SK-N-SH (cell line): Measurements from ENCODE around the gene CHEK1. TPM values are rescaled to one million over a fixed set of nuclear protein-coding genes. Genes with fewer than 3 reads are reported as not detected.

ENCODE experiments used
- CTCF ChIA-PET: fragments of 300-600, 350-600 bp; formaldehyde crosslinking; extraction: SDS; loops from one replicate; lab custom pipeline; 2021; lab: Yijun Ruan, JAX
- POLR2A ChIA-PET: fragments of 350-600 bp; sonication (Branson Sonifier 250); formaldehyde crosslinking; extraction: SDS; loops from one replicate; lab custom pipeline; 2020; ENCODE audit warnings: antibody characterized with exemption, inconsistent platforms; lab: Yijun Ruan, JAX
- DNase-seq: peaks from one replicate; pipeline ENCODE4 v3.0.0; 2012
- H2AFZ ChIP-seq: fragments of 200-600 bp; sonication (generic); 2 replicates; pipeline ENCODE4 v1.8.1; 2016; ENCODE audit warnings: antibody characterized with exemption, mild to moderate bottlenecking, low read depth
- H3F3A ChIP-seq: fragments of 200-600 bp; sonication (generic); replicated peaks from 2 replicates; pipeline ENCODE3; 2016; ENCODE audit warnings: antibody characterized with exemption, mild to moderate bottlenecking; ENCODE audit not compliant: insufficient read depth
- H3K27ac ChIP-seq, 2 experiments: fragments of 200-500 bp in 1 of 2; fragments of 200-600 bp in 1 of 2; sonication (Bioruptor generic) in 1 of 2; sonication (generic), shearing (Covaris generic) in 1 of 2; 2 replicates each; pipeline versions ENCODE4 v1.5.1 to v1.6.1; 2014 to 2016; ENCODE audit warnings: low read depth in 2 of 2, inconsistent platforms in 1 of 2, low read length in 1 of 2, mild to moderate bottlenecking in 1 of 2, mixed read lengths in 1 of 2
- H3K27me3 ChIP-seq: fragments of 200-600 bp; sonication (generic), shearing (Covaris generic); 2 replicates; pipeline ENCODE4 v1.6.1; 2016; ENCODE audit warnings: mixed run types; ENCODE audit not compliant: insufficient read depth
- H3K36me3 ChIP-seq, 2 experiments: fragments of 200-500 bp in 1 of 2; fragments of 200-600 bp in 1 of 2; sonication (Bioruptor generic) in 1 of 2; sonication (generic) in 1 of 2; replicated peaks in 1 of 2; 2 replicates each; pipeline versions ENCODE3 to v1.5.1; 2014 to 2016; ENCODE audit warnings: low read length in 1 of 2, mild to moderate bottlenecking in 1 of 2; ENCODE audit not compliant: insufficient read depth in 2 of 2, control insufficient read depth in 1 of 2
- H3K4me1 ChIP-seq, 2 experiments: fragments of 200-500 bp in 1 of 2; fragments of 200-600 bp in 1 of 2; sonication (Bioruptor generic) in 1 of 2; sonication (generic), shearing (Covaris generic) in 1 of 2; 2 replicates each; pipeline versions ENCODE4 v1.5.1 to v1.6.1; 2014 to 2016; ENCODE audit warnings: low read depth in 1 of 2, low read length in 1 of 2, mixed run types in 1 of 2; ENCODE audit not compliant: insufficient read depth in 2 of 2, control insufficient read depth in 1 of 2
- H3K4me2 ChIP-seq: fragments of 200-600 bp; sonication (generic), shearing (Covaris generic); 2 replicates; pipeline ENCODE4 v1.6.1; 2017; ENCODE audit warnings: mixed run types
- H3K4me3 ChIP-seq, 2 experiments: fragments of 200-500 bp in 1 of 2; fragments of 200-600 bp in 1 of 2; sonication (Bioruptor generic) in 1 of 2; sonication (generic), shearing (Covaris generic) in 1 of 2; 2 replicates each; pipeline versions ENCODE4 v1.5.1 to v1.8.1; 2014 to 2016; ENCODE audit warnings: low read depth in 2 of 2, inconsistent platforms in 1 of 2, low read length in 1 of 2, mild to moderate bottlenecking in 1 of 2, mixed read lengths in 1 of 2, moderate library complexity in 1 of 2
- H3K79me2 ChIP-seq: fragments of 200-600 bp; sonication (generic); 2 replicates; pipeline ENCODE4 v1.8.1; 2017; ENCODE audit warnings: mild to moderate bottlenecking; ENCODE audit not compliant: insufficient read depth
- H3K9ac ChIP-seq: fragments of 200-600 bp; sonication (generic); 2 replicates; pipeline ENCODE4 v1.6.1; 2017; ENCODE audit warnings: mixed run types
- H3K9me2 ChIP-seq: fragments of 200-600 bp; sonication (generic); 2 replicates; pipeline ENCODE4 v1.6.1; 2017; ENCODE audit warnings: mixed run types
- H3K9me3 ChIP-seq: fragments of 200-600 bp; sonication (generic); 2 replicates; pipeline ENCODE4 v1.6.1; 2017; ENCODE audit warnings: mixed run types, mild to moderate bottlenecking, moderate library complexity
- H4K20me1 ChIP-seq: fragments of 200-600 bp; sonication (generic); 2 replicates; pipeline ENCODE4 v1.6.1; 2017; ENCODE audit warnings: mild to moderate bottlenecking, mixed run types; ENCODE audit not compliant: insufficient read depth
- CHD2 ChIP-seq: fragments of 150-350 bp; IDR thresholded peaks from 2 replicates; pipeline ENCODE4 v1.6.1; 2018; ENCODE audit warnings: low read length; ENCODE audit not compliant: partially characterized antibody
- CTCF ChIP-seq: fragments of 200-600 bp; sonication (generic); IDR thresholded peaks from 2 replicates; pipeline ENCODE4 v1.6.1; 2017; ENCODE audit warnings: antibody characterized with exemption, mild to moderate bottlenecking, moderate library complexity
- EZH2phosphoT487 ChIP-seq: fragments of 200-600 bp; sonication (generic); IDR thresholded peaks from 2 replicates; pipeline ENCODE4 v1.6.1; 2017; ENCODE audit warnings: low read depth, mixed run types, mild to moderate bottlenecking, antibody characterized with exemption, moderate library complexity, borderline replicate concordance
- FOSL2 ChIP-seq: IDR thresholded peaks from 2 replicates; pipeline ENCODE4 v1.4.0; 2012; ENCODE audit warnings: low read depth, mild to moderate bottlenecking, moderate library complexity, borderline replicate concordance
- FOXJ3 ChIP-seq: sonication (generic); formaldehyde crosslinking; IDR thresholded peaks from 2 replicates; pipeline ENCODE4 v1.5.1; 2020; ENCODE audit warnings: mild to moderate bottlenecking, missing genetic modification reagents
- FOXM1 ChIP-seq: IDR thresholded peaks from 2 replicates; pipeline ENCODE4 v1.4.0; 2012; ENCODE audit warnings: low read depth, mild to moderate bottlenecking
- IRF3 ChIP-seq: fragments of 150-350 bp; IDR thresholded peaks from 2 replicates; pipeline ENCODE4 v1.6.1; 2016; ENCODE audit warnings: mild to moderate bottlenecking, low read depth, low read length
- MEF2A ChIP-seq: IDR thresholded peaks from 2 replicates; pipeline ENCODE4 v1.4.0; 2012; ENCODE audit warnings: low read depth, borderline replicate concordance
- PBX3 ChIP-seq: IDR thresholded peaks from 2 replicates; pipeline ENCODE4; 2012
- POLR2AphosphoS5 ChIP-seq: IDR thresholded peaks from 2 replicates; pipeline ENCODE4 v1.6.1; 2012; ENCODE audit warnings: low read depth, low read length
- REST ChIP-seq: IDR thresholded peaks from 2 replicates; pipeline ENCODE4 v1.6.1; 2012; ENCODE audit warnings: mild to moderate bottlenecking, low read depth, low read length, moderate library complexity
- RXRA ChIP-seq: IDR thresholded peaks from 2 replicates; pipeline ENCODE4 v1.4.0; 2012; ENCODE audit warnings: low read depth, mild to moderate bottlenecking, borderline replicate concordance
- TCF12 ChIP-seq: IDR thresholded peaks from 2 replicates; pipeline ENCODE4 v1.4.0; 2012
- WGBS: methylation state at CpG from one replicate; pipeline ENCODE4 v1.1.6; 2017; ENCODE audit warnings: low lambda C conversion rate; 5-methylcytosine and 5-hydroxymethylcytosine counted together
- polyA plus RNA-seq, 3 experiments: library from polyadenylated mRNA; depleted of rRNA; stranded (reverse); fragments of >200 nt; gene quantifications; 2 replicates each; pipeline ENCODE4 v1.2.3, GENCODE V29; 2012
- TF ChIP-seq, protein P1 (sequence below): IDR thresholded peaks from 2 replicates; pipeline ENCODE4 v1.4.0; 2012; ENCODE audit warnings: low read depth, borderline replicate concordance

CHEK1 gene
- polyA plus RNA-seq, 1 of the 3 experiments (the other 2 are of a cell fraction) = 12.1 TPM

DNA sequence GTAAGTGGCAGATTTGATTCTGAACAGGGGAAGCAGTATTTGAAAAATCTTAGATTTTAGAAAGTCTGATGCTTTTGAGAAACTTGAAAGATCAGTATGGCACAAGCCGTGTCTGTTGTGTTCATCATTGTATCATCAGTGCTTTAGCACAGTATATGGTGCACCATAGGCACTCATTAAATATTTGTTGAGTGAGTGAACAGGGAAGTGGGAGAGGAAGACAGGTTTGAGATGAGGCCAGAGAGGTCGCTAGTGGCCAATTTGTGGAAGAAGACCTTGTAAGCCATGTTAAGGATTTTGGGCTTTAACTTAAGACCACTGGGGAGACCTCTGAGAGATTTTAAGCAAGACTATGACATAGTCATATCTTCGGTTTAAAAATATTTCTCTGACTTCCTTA, 12.9 kb downstream of the CHEK1 start:
- TF ChIP-seq EZH2phosphoT487 = no peak
- no peak for TF ChIP-seq CTCF
- TF ChIP-seq MEF2A = no peak
- TF ChIP-seq PBX3 = no peak
- TF ChIP-seq TCF12 = no peak

DNA sequence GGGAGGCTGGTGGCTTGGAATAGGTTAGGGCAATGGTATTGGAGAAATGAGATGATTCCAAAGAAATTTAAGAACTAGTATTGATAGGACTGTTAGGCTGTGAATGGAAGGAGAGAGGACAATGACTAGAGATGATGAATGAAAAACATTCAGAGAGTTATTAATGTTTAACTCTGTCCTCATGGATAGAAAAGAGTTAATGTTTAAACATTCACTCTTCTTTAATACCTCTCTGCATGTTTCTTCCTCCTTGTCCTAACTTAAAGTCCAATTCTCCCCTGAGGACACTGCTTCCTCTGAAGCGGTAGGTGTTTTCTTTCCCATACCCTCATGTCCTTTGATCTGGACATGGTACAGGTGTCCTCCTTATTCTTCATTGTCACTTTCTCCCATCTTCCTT, 13.4 kb downstream of the CHEK1 start:
- ChIA-PET CTCF (no interaction called here), POLR2A (no interaction called here)
- no peaks in the 10 kb centered on the region for H3K9me2 ChIP-seq
- 92% methylated on average over 1 of the region's 1 CpG for WGBS
- no peak overlapping the region for H3K27ac ChIP-seq
- peaks cover 58 to 59% of the 10 kb centered on the region in 2 experiments for H3K36me3 ChIP-seq
- H2AFZ ChIP-seq = no peak overlapping the region
- no peak overlapping the region for H3K9ac ChIP-seq
- no peak overlapping the region for H3K4me3 ChIP-seq
- no peaks in the 10 kb centered on the region for H4K20me1 ChIP-seq
- no peaks in the 10 kb centered on the region for H3K4me1 ChIP-seq
- H3K27me3 ChIP-seq = no peaks in the 10 kb centered on the region
- H3K4me2 ChIP-seq = no peak overlapping the region
- no peak for DNase-seq
- H3F3A ChIP-seq = peaks cover 8% of the 10 kb centered on the region
- no peaks in the 10 kb centered on the region for H3K9me3 ChIP-seq
- H3K79me2 ChIP-seq = no peaks in the 10 kb centered on the region; the same call in 1 of the 2 replicates
- no peak for TF ChIP-seq TCF12
- TF ChIP-seq IRF3 = no peak
- TF ChIP-seq FOXJ3 (CRISPR knock-in tag) = no peak
- no peak for TF ChIP-seq RXRA
- no peak for TF ChIP-seq CHD2
- no peak for TF ChIP-seq FOSL2
- no peak for TF ChIP-seq FOXM1
- no peak for TF ChIP-seq REST
- no peak for TF ChIP-seq CTCF
- no peak for TF ChIP-seq POLR2AphosphoS5
- TF ChIP-seq, protein P1, sequence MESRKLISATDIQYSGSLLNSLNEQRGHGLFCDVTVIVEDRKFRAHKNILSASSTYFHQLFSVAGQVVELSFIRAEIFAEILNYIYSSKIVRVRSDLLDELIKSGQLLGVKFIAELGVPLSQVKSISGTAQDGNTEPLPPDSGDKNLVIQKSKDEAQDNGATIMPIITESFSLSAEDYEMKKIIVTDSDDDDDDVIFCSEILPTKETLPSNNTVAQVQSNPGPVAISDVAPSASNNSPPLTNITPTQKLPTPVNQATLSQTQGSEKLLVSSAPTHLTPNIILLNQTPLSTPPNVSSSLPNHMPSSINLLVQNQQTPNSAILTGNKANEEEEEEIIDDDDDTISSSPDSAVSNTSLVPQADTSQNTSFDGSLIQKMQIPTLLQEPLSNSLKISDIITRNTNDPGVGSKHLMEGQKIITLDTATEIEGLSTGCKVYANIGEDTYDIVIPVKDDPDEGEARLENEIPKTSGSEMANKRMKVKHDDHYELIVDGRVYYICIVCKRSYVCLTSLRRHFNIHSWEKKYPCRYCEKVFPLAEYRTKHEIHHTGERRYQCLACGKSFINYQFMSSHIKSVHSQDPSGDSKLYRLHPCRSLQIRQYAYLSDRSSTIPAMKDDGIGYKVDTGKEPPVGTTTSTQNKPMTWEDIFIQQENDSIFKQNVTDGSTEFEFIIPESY = no peak

More for the DNA sequence above, 12.9 kb downstream of the CHEK1 start:
- no peak overlapping the region for H2AFZ ChIP-seq
- no peaks in the 10 kb centered on the region for H3K27me3 ChIP-seq
- no peaks in the 10 kb centered on the region; the same call in 1 of the 2 replicates for H3K79me2 ChIP-seq
- no peaks in the 10 kb centered on the region for H3K9me3 ChIP-seq
- no peaks in the 10 kb centered on the region for H3K4me1 ChIP-seq
- no peak overlapping the region for H3K27ac ChIP-seq
- peaks cover 61 to 64% of the 10 kb centered on the region in 2 experiments for H3K36me3 ChIP-seq
- H3K9me2 ChIP-seq = no peaks in the 10 kb centered on the region
- 91% methylated on average over 3 of the region's 3 CpGs for WGBS
- ChIA-PET CTCF (no interaction called here), POLR2A (no interaction called here)
- H4K20me1 ChIP-seq = no peaks in the 10 kb centered on the region
- H3K9ac ChIP-seq = no peak overlapping the region
- no peak for DNase-seq
- peaks cover 8% of the 10 kb centered on the region for H3F3A ChIP-seq
- H3K4me3 ChIP-seq = no peak overlapping the region
- H3K4me2 ChIP-seq = no peak overlapping the region
